IMR-90 (cell line): Measurements from ENCODE around the gene PRSS21. TPM values are rescaled to one million over a fixed set of nuclear protein-coding genes. Genes with fewer than 3 reads are reported as not detected.

ENCODE experiments used
- CTCF ChIP-seq: conservative IDR thresholded peaks from 2 replicates; pipeline ENCODE4 v1.5.1; 2012; ENCODE audit warnings: mild to moderate bottlenecking, low read depth, low read length, improper control_type of control experiment
- ELK1 ChIP-seq: fragments of 150-350 bp; IDR thresholded peaks from 2 replicates; pipeline ENCODE4 v1.6.1; 2016; ENCODE audit warnings: low read depth, mild to moderate bottlenecking, low read length, moderate library complexity, borderline replicate concordance
- FOS ChIP-seq: fragments of 150-350 bp; IDR thresholded peaks from 2 replicates; pipeline ENCODE4 v1.6.1; 2016; ENCODE audit warnings: low read depth, low read length
- polyA plus RNA-seq, 3 experiments: library from polyadenylated mRNA; depleted of rRNA; stranded (reverse); fragments of >200 nt; gene quantifications; 2 replicates each; pipeline ENCODE4 v1.2.3, GENCODE V29; 2012; ENCODE audit warnings: low replicate concordance in 1 of 3
- total RNA-seq: library from RNA; depleted of rRNA; stranded (reverse); fragments of >200 nt; gene quantifications from 2 replicates; pipeline ENCODE4 v1.2.3, GENCODE V29; 2012

The PRSS21 gene
- total and polyA plus RNA-seq, 2 of the 4 experiments (the other 2 are of a cell fraction): 0.21 TPM; not detected in 1

DNA sequence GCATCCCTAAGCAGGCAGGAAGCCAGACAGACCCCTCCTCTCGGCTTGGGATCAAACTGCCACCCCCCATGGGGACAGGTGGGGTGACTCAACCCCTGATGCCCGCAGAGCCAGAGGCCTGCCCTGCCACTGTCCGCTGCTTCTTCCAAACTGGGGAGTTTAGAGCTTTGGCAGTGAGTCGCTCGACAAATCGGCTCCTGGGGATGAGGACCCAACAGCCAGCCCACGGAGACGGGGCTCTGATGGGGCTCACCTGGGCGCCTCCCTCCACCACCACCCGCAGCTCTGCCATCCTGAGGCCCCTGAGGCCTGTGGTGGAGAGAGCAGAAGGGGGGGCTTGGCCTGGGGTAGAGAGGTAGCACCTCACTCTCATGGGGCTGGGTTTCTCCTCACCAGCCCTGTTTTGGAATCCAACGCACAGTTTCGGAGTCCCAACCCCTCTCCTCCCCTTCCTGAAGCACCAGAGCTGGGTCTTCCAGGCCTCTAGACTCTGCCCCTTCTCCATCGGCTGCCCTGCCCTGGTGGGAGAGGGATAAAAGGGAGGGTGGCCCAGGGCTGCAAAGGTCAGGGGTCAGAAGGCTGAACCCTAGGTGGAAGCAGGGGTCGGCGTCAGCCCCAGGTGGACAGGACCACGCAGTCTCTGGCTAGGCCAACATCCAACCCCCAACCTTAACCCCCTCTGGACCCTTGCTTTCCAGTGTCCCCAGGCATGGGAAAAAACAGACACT lies 35.1 kb downstream of the PRSS21 start (continued):
- TF ChIP-seq CTCF (no peak), FOS (no peak), ELK1 (no peak)
